LNCAP (cell line): ENCODE data around the gene CACTIN.

Experiments
- CTCF ChIP-seq: fragments of 450-650 bp; IDR thresholded peaks from 2 replicates; pipeline ENCODE4 v1.5.1; 2017; ENCODE audit warnings: mild to moderate bottlenecking

The CACTIN gene

GRCh38 chr19:3606174-3606689, 20.4 kb downstream of the CACTIN start:
- TF ChIP-seq CTCF: no peak

GRCh38 chr19:3605770-3606169, 20.8 kb downstream of the CACTIN start:
- no peak for TF ChIP-seq CTCF

- TF ChIP-seq CTCF: no peak
Observed at GRCh38 chr19:3605361-3605760, 21.2 kb downstream of the CACTIN start.

GRCh38 chr19:3604987-3605343, 21.6 kb downstream of the CACTIN start:
- no peak for TF ChIP-seq CTCF

GRCh38 chr19:3604227-3604986, 22.2 kb downstream of the CACTIN start:
- TF ChIP-seq CTCF: no peak

- TF ChIP-seq CTCF: no peak
Observed at GRCh38 chr19:3603121-3603811, 23.3 kb downstream of the CACTIN start.

GRCh38 chr19:3601021-3601420, 25.6 kb downstream of the CACTIN start:
- TF ChIP-seq CTCF: no peak
